HUDEP-2 (cell line): ENCODE results near the gene EIF4A3.

Experiments used
- DNase-seq, 76 experiments: peaks; one replicate each; lab custom pipeline; 2025; ENCODE audit not compliant: unreplicated experiment in 76 of 76; lab: John Stamatoyannopoulos, UW

Gene EIF4A3

DNA sequence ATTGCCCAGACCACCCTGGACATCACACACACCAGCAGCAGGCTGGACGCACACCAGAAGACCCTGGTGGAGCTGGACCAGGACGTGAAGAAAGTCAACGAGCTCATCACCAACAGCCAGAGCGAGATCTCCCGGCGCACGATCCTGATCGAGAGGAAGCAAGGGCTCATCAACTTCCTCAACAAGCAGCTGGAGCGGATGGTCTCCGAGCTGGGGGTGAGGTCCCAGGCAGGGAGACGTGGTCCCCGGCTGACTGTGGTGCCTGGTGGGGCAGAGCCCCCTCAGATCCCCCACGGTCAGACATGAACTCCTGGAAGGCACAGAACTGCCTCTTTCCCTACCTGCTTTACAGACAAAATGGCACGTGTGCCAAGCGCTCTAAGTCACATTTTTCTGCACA lies 62.2 kb downstream of the EIF4A3 start:
- DNase-seq = no peak
